Measurements from ENCODE around the gene GOLGA8O.
"Not testable (repeated sequence)": the region's sequence is repeated elsewhere in the genome, so short reads cannot be mapped to it uniquely, and the experiment has no call there.

The GOLGA8O gene

GRCh38 chr15:32426511-32426910, 28.9 kb downstream of the GOLGA8O start:
- H3K27me3 ChIP-seq (ENCODE audit: control insufficient read depth, insufficient read depth, low read length); H3K4me1 ChIP-seq (ENCODE audit: control insufficient read depth, insufficient read depth, low read length); H3K36me3 ChIP-seq (ENCODE audit: control insufficient read depth, insufficient read depth, low read length); H3K27ac ChIP-seq (ENCODE audit: low read depth, low read length); H3K9me3 ChIP-seq (ENCODE audit: control insufficient read depth, insufficient read depth, low read length); H3K9ac ChIP-seq (ENCODE audit: low read depth, low read length); H3K4me3 ChIP-seq (ENCODE audit: low read depth, low read length): not testable (repeated sequence)

GRCh38 chr15:32407903-32408302, 47.5 kb downstream of the GOLGA8O start:
- H3K4me1 ChIP-seq (ENCODE audit: control insufficient read depth, insufficient read depth, low read length); H3K27me3 ChIP-seq (ENCODE audit: control insufficient read depth, insufficient read depth, low read length); H3K36me3 ChIP-seq (ENCODE audit: control insufficient read depth, insufficient read depth, low read length); H3K4me3 ChIP-seq (ENCODE audit: low read depth, low read length); H3K9ac ChIP-seq (ENCODE audit: low read depth, low read length); H3K27ac ChIP-seq (ENCODE audit: low read depth, low read length); H3K9me3 ChIP-seq (ENCODE audit: control insufficient read depth, insufficient read depth, low read length): not testable (repeated sequence)

- H3K36me3 ChIP-seq (ENCODE audit: control insufficient read depth, insufficient read depth, low read length); H3K4me3 ChIP-seq (ENCODE audit: low read depth, low read length); H3K9me3 ChIP-seq (ENCODE audit: control insufficient read depth, insufficient read depth, low read length); H3K9ac ChIP-seq (ENCODE audit: low read depth, low read length); H3K4me1 ChIP-seq (ENCODE audit: control insufficient read depth, insufficient read depth, low read length); H3K27me3 ChIP-seq (ENCODE audit: control insufficient read depth, insufficient read depth, low read length); H3K27ac ChIP-seq (ENCODE audit: low read depth, low read length): not testable (repeated sequence)
These were observed 52.2 kb downstream of the GOLGA8O start, which contains the start of gene GOLGA8K for GRCh38 chr15:32403192-32403591. TSS of gene GOLGA8K (minus strand) at chr15:32403292. CDS start at chr15:32403194, 98 bp downstream.

GRCh38 chr15:32396522-32396921, 58.9 kb downstream of the GOLGA8O start:
- not testable (repeated sequence) for H3K27me3 ChIP-seq (ENCODE audit: control insufficient read depth, insufficient read depth, low read length); H3K4me1 ChIP-seq (ENCODE audit: control insufficient read depth, insufficient read depth, low read length); H3K36me3 ChIP-seq (ENCODE audit: control insufficient read depth, insufficient read depth, low read length); H3K4me3 ChIP-seq (ENCODE audit: low read depth, low read length); H3K9me3 ChIP-seq (ENCODE audit: control insufficient read depth, insufficient read depth, low read length); H3K27ac ChIP-seq (ENCODE audit: low read depth, low read length); H3K9ac ChIP-seq (ENCODE audit: low read depth, low read length)
